Measurements from ENCODE around the gene BTBD16. TPM values are rescaled to one million over a fixed set of nuclear protein-coding genes. Genes with fewer than 3 reads are reported as not detected.

Gene BTBD16
- polyA plus RNA-seq, 4 donors = 0.66 to 1.8 (median 1.1) TPM

GRCh38 chr10:122267849-122268737, 3.0 kb upstream of the BTBD16 start:
- DNase-seq (ENCODE audit: low read depth in 4 of 4, low spot score in 3 of 4) = no peak

DNA sequence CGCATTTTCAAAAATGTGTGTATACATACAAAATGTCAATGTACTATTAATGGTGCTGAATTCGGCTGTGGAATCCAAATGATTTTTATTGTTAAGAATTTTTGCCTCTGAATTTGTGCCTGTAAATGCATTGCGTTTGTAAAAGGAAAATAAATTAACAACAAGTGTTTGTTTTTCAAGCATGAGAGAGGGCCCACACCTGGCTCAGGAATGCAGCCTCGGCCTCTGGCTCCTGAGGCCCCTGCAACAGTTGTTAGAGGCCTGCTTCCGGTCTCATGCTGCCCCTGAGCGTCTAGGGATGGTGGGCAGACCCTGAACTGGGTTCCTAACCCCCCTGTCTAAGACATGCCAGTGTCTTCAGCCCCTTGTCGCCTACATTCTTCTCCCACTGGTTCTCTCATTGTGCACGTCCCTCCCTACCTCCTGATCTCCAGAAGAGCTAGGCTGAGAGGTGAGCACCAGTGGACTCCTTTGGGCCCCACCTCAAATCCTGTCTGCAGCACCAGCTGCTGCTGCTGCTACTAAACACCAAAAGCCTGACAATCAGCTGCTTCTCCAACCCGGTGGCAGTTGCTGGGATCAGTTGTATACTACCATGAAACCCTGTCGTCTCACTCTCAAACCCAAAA, 1.9 kb upstream of the BTBD16 start:
- DNase-seq (ENCODE audit: low read depth in 4 of 4, low spot score in 3 of 4) = no peak

GRCh38 chr10:122273966-122274545, 3.0 kb downstream of the BTBD16 start:
- DNase-seq (ENCODE audit: low read depth in 4 of 4, low spot score in 3 of 4) = no peak

- no peak for DNase-seq (ENCODE audit: low read depth in 4 of 4, low spot score in 3 of 4)
Observed at GRCh38 chr10:122276611-122277208, 5.6 kb downstream of the BTBD16 start.

GRCh38 chr10:122277526-122278136, 6.5 kb downstream of the BTBD16 start:
- no peak for DNase-seq (ENCODE audit: low read depth in 4 of 4, low spot score in 3 of 4)

- DNase-seq (ENCODE audit: low read depth in 4 of 4, low spot score in 3 of 4) = peak in 1 of 4 donors; percentile 49
Observed at GRCh38 chr10:122279725-122280141, 8.6 kb downstream of the BTBD16 start.

DNA sequence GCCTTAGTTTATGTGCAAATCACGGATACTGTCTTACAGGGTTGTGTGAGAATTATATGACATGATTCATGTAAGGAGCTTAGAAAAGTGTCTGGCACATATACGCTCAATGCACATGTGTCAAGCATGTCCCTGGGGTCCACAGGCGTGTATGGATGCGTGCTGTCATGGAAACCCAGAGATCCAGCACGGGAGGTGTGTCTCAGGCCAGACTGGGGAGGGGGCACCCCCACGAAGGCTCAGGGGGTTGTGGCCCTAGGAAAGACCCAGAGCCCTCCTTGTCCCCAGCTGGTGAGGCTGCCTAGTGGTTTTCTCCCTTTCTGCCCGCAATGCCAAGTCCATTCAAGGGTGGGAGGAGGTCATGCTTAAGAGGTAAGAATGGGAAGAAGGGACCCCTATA, 9.1 kb downstream of the BTBD16 start:
- DNase-seq (ENCODE audit: low read depth in 4 of 4, low spot score in 3 of 4) = no peak

DNA sequence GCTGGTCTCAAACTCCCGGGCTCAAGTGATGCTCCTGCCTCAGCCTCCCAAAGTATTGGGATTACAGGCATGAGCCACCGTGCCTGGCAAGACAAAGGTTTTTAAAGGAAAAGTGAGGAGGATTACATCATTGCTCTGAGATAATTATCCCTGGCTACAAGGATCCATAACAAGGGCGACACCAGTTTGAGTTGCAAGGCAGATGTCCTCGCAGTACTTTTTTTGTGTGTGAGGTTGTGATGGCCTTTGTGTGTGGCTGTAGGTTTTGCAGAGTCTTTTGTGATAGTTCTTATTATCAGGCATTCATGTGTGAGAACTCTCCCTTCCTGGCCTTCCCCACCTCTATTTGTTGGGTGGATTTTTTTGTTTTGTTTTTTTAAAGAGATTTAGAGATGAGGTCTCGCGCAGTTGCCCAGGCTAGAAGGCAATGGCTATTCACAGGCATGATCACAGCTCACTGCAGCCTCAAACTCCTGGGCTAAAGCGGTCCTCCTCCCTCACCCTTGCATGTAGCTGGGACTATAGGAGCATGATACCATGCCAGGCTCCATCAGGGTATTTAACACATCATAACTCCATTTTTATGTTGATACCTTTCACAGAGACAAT, 10.0 kb downstream of the BTBD16 start:
- no peak for DNase-seq (ENCODE audit: low read depth in 4 of 4, low spot score in 3 of 4)

DNA sequence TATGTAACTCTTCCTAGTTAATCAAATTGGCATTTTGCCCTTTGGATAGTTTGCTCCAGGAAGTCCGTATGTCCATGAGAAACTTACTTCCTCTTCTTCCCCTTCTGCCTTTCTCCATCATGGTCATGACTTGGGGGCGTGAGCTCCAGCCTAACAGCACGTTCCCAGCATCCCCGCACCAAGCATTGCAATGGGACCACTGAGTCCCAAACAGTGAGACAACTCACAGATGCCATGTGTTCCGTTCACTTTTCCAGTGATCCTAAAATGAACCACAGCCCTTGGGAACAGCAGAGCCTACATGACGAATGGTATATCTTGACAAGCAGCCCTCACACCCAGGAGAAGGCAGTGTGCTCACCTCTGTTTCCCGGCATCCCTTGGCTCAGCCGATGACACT, 10.7 kb downstream of the BTBD16 start:
- no peak for DNase-seq (ENCODE audit: low read depth in 4 of 4, low spot score in 3 of 4)

- no peak for DNase-seq (ENCODE audit: low read depth in 4 of 4, low spot score in 3 of 4)
Observed at GRCh38 chr10:122282253-122282671, 11.2 kb downstream of the BTBD16 start.

- DNase-seq (ENCODE audit: low read depth in 4 of 4, low spot score in 3 of 4) = no peak
Observed at GRCh38 chr10:122282909-122283308, 11.8 kb downstream of the BTBD16 start.

GRCh38 chr10:122285506-122286444, 14.7 kb downstream of the BTBD16 start:
- no peak for DNase-seq (ENCODE audit: low read depth in 4 of 4, low spot score in 3 of 4)

DNA sequence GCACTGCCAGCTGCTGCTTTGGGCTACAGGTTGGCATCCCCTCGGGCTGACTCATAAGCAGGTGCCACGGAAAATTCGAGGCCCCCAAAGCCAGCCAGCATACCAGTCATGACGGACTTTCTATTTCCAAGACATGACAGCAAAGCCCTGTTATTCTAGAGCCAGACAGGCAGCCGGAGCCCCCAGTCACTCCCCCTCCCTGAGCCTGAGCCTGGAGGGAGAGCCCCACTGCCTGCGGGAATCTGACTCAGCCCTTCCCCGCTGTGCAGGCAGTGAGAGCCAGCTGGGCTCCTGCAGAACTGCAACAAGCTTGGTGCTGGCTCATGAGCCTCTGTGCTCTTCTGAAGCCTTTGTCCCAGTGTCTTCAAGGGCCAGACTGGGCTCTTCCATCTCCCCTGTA, 15.8 kb downstream of the BTBD16 start:
- no peak for DNase-seq (ENCODE audit: low read depth in 4 of 4, low spot score in 3 of 4)

DNA sequence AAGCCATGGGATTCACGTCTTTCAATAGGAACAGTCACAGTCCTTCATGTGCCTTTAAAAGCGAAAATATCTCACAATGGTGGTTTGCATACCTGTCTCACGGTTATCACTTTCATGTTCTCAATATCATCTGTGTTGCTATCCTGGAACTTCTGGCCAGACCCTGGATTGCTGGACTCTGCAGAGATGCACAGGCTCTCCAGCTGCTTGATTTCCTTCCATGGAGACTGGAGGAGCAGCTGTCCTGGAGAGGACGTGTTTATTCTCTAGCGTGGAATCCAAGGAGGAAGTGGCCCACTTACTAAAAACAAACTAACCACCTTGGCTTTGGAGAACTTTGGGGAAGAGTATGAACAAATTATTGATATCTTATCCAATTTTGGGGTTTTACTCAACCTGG, 16.5 kb downstream of the BTBD16 start:
- DNase-seq (ENCODE audit: low read depth in 4 of 4, low spot score in 3 of 4) = no peak

DNA sequence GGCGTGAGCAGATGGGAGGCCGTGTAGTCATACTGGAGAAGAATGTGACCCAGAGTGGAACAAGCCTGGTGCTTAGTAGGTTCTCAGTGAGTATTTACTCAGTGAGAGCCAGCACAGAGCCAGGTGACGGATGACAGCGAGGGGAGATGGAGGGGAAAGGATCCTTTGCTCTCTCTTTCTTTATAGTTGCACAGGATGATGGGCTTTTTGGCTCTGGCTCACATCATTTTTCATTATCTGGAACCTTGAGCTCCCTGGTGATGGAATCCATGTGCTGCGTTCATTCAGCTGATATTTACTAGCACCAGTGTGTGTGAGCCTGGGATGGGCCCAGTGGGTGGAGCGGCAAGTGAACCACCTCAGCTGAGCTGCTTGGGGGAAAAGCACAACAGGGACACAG, 17.2 kb downstream of the BTBD16 start:
- no peak for DNase-seq (ENCODE audit: low read depth in 4 of 4, low spot score in 3 of 4)

GRCh38 chr10:122288917-122289316, 17.8 kb downstream of the BTBD16 start:
- no peak for DNase-seq (ENCODE audit: low read depth in 4 of 4, low spot score in 3 of 4)

- no peak for DNase-seq (ENCODE audit: low read depth in 4 of 4, low spot score in 3 of 4)
Observed at GRCh38 chr10:122290334-122290733, 19.2 kb downstream of the BTBD16 start.

DNA sequence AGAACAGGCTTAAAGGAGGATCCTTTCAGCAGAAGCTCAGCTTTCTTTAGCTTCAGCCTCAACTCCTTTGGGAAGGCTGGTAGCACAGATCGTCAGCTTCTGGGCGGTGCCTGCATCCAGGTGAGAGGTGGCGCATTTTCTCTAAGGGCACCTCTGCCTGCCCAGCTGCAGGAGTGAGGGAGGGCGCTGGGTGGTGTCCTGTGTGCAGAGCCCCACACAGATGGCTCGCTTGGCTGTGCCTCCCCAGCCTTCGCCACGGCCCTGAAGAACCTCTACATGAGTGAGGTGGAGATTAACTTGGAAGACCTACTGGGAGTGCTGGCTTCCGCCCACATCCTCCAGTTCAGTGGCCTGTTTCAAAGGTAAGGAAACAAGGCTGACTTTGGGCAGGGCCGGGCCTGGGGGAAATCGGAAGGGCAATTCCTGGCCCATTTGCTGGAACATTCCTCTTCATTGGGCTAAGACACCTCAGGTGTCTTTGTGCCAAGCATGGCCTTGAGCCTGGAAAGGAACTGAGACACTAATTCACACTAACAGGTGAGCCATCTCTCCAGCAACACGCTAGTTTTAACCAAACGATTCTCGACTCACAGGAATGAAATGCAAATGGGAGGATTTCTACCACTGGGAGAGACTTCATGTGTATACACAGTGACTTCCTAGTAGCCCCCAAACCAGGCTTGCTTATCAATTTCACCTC, 19.9 kb downstream of the BTBD16 start:
- no peak for DNase-seq (ENCODE audit: low read depth in 4 of 4, low spot score in 3 of 4)

DNA sequence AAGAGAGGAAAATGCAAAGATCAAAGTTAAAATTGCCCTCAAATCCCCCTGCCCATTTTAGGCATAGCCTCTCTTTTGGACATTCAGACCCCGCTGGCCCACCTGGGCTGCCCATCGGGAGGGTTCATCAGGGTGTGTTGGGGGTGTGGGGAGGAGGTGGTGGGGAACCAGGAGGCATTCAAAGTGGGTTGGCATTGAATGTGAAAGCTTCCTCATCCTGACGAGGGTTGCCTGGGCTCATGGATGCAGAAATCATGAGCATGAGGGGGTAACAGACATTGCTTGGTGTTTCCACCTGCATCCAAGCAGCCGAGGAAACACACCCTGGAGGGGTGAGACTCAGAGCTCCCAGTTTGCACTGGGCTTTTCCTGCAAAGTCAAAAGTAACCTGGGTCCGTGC, 20.6 kb downstream of the BTBD16 start:
- no peak for DNase-seq (ENCODE audit: low read depth in 4 of 4, low spot score in 3 of 4)

All from right renal pelvis (tissue), 4 donors.